Right lobe of liver (tissue), 4 donors: ENCODE data around the gene USE1.

Experiments used
- POLR2A ChIP-seq: fragments of 450-650 bp; IDR thresholded peaks from one replicate; pipeline ENCODE4 v1.6.1; 2017; ENCODE audit warnings: antibody characterized with exemption, mild to moderate bottlenecking
- TF ChIP-seq, protein P1 (sequence below), 4 donors: fragments of 200-600 bp in 3 of 4; fragments of 450-650 bp in 1 of 4; IDR thresholded peaks; one replicate each; pipeline versions ENCODE4 v1.5.1 to v1.8.0; 2016 to 2022; ENCODE audit warnings: antibody characterized with exemption in 4 of 4, mild to moderate bottlenecking in 2 of 4
- donor health status: DM: no; HTN: no; CAD: no.
- donor health status: DM: no; HTN: no; CAD: no.
- donor health status: DM: no; HTN: yes; CAD: no.

DNA sequence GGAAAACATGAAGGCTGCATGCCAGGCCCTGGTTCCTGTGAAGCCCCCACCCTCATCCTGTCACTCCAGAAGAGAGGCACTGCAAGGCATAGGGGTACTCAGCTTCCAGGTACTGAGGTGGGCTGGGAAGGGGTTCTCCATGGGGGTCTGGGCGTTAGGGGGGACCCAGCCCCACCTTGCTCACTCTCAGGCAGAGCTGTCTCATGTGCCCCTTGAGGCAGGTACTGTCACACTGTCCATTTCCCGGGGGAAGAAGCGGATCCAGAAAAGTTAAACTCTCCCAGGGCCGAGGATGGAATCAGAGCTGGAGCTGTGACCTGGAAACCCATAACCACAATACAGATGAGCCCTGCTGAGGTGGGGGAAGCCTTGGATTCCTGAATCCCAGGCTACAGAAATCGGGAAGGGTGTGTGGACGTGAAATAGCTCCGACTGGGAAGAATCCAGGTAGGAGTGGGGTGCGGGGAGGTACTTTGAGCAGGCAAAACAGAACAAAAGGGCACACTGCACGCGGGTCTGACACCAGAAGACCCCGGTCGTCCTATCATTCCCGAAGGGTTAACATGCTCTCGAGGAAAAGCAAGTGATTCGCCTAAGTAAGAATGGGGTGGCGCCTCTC, 540 bp upstream of the USE1 start:
- TF ChIP-seq POLR2A, result no peak
- TF ChIP-seq, protein P1, sequence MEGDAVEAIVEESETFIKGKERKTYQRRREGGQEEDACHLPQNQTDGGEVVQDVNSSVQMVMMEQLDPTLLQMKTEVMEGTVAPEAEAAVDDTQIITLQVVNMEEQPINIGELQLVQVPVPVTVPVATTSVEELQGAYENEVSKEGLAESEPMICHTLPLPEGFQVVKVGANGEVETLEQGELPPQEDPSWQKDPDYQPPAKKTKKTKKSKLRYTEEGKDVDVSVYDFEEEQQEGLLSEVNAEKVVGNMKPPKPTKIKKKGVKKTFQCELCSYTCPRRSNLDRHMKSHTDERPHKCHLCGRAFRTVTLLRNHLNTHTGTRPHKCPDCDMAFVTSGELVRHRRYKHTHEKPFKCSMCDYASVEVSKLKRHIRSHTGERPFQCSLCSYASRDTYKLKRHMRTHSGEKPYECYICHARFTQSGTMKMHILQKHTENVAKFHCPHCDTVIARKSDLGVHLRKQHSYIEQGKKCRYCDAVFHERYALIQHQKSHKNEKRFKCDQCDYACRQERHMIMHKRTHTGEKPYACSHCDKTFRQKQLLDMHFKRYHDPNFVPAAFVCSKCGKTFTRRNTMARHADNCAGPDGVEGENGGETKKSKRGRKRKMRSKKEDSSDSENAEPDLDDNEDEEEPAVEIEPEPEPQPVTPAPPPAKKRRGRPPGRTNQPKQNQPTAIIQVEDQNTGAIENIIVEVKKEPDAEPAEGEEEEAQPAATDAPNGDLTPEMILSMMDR (IDR thresholded peaks at IDR 0.05), result no peak
